Transverse colon (tissue), 4 donors: ENCODE data around the gene DDX4. TPM values are rescaled to one million over a fixed set of nuclear protein-coding genes. Genes with fewer than 3 reads are reported as not detected.
"Not testable (repeated sequence)": the region's sequence is repeated elsewhere in the genome, so short reads cannot be mapped to it uniquely, and the experiment has no call there.

Experiments
- DNase-seq: peaks from one replicate; pipeline ENCODE4 v3.0.0-alpha.2; 2019
- H3K27ac ChIP-seq, 4 donors: fragments of 200-600 bp; sonication (generic); 2 replicates each; pipeline ENCODE4 v1.5.1; 2016 to 2018; ENCODE audit warnings: inconsistent platforms in 4 of 4
- H3K27me3 ChIP-seq: fragments of 200-600 bp; sonication (generic); 2 replicates; pipeline ENCODE4 v1.5.1; 2017; ENCODE audit warnings: inconsistent platforms
- H3K36me3 ChIP-seq, 4 donors: fragments of 200-600 bp; sonication (generic); 2 replicates each; pipeline ENCODE4 v1.5.1; 2017 to 2019; ENCODE audit warnings: inconsistent platforms in 4 of 4
- H3K4me1 ChIP-seq, 4 donors: fragments of 200-600 bp; sonication (generic); 2 replicates each; pipeline ENCODE4 v1.5.1; 2017 to 2020; ENCODE audit warnings: inconsistent platforms in 4 of 4
- H3K4me3 ChIP-seq, 4 donors: fragments of 200-600 bp; sonication (generic); 1 replicate in 1 of 4; 2 replicates in 3 of 4; pipeline versions ENCODE4 v1.5.1 to v1.6.1; 2017 to 2019; ENCODE audit warnings: inconsistent platforms in 4 of 4
- H3K9me3 ChIP-seq, 2 donors: fragments of 200-600 bp; sonication (generic); 2 replicates each; pipeline ENCODE4 v1.5.1; 2017 to 2019; ENCODE audit warnings: inconsistent platforms in 2 of 2
- EP300 ChIP-seq: sonication (generic); formaldehyde crosslinking; IDR thresholded peaks from one replicate; pipeline ENCODE4 v1.6.1; 2017; ENCODE audit warnings: antibody characterized with exemption, low read depth
- POLR2A ChIP-seq: fragments of 450-650 bp; IDR thresholded peaks from one replicate; pipeline ENCODE4 v1.6.1; 2016; ENCODE audit warnings: antibody characterized with exemption, mild to moderate bottlenecking, moderate library complexity
- POLR2AphosphoS5 ChIP-seq, 3 donors: sonication (generic); formaldehyde crosslinking; IDR thresholded peaks; one replicate each; pipeline ENCODE4 v1.6.1; 2016; ENCODE audit warnings: antibody characterized with exemption in 3 of 3
- WGBS, 2 donors: methylation state at CpG; one replicate each; pipeline ENCODE4 v1.1.5; 2018; ENCODE audit warnings: low coverage in 1 of 2; 5-methylcytosine and 5-hydroxymethylcytosine counted together
- in situ Hi-C, 4 donors: fragments of 200-750 bp; cut with MboI; loops; one replicate each; pipeline versions ENCODE4 v1.15.0 to v1.15.1; 2017; ENCODE audit warnings: low sequenced_read_pairs in 3 of 4, low pct_ligation_motif_present in 1 of 4, low pct_unique_long_range_greater_than_20kb in 1 of 4
- intact Hi-C: fragments of 100-400 bp; cut with DNase I; formaldehyde crosslinking; loops from one replicate; pipeline ENCODE4 v1.15.1; 2023; ENCODE audit warnings: low total_unique reads
- total RNA-seq, 4 donors: library from RNA; depleted of rRNA; stranded (reverse); fragments of >200 nt; gene quantifications; one replicate each; pipeline ENCODE4 v1.1.0, GENCODE V29; 2016
- TF ChIP-seq, protein P1 (sequence below), 5 experiments: fragments of 200-600 bp in 3 of 5; fragments of 450-650 bp in 2 of 5; sonication (generic) in 3 of 5; IDR thresholded peaks; 1 replicate in 2 of 5; 2 replicates in 3 of 5; pipeline ENCODE4 v1.5.1; 2016 to 2017; ENCODE audit warnings: antibody characterized with exemption in 5 of 5, inconsistent platforms in 3 of 5, mild to moderate bottlenecking in 2 of 5, moderate library complexity in 1 of 5

The DDX4 gene
- total RNA-seq, 4 donors from 2014 or later, result not detected

DNA sequence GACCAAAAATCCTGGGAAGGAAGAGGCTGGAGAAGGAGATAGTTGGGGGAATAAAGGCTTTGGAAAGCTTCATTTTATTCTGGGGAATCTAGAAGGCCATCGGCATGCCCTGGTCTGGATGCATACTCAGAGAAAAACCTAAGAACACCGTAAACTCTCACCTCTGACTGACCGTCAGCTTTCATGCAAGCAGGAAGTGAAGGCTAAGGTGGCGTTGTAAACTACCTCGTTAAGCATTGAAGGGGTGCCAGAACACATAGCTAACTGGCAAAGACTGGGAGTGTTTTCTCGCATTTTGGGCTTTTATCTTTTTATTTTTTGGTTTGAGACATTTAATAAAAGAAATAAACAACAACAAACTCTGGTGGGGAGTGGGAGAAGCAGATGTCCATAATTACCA is 23.1 kb upstream of the DDX4 start:
- in situ Hi-C loops (loop anchor here in 1 of 4 donors (25.0 kb wide), 1 partner anchor 552 kb away; the partner anchor contains the start of genes CDC20B and GPX8), intact Hi-C loops (no loop called here)
- Histone ChIP-seq H3K9me3 (no peaks in the 10 kb centered on the region), H3K4me1 (peaks cover 7 to 18% (median 13%) of the 10 kb centered on the region in 4 donors), H3K36me3 (no peaks in the 10 kb centered on the region), H3K27me3 (no peaks in the 10 kb centered on the region), H3K4me3 (no peak overlapping the region), H3K27ac (peak overlapping the region in 3 of 4 donors; percentile 28 to 54 (median 40))
- TF ChIP-seq POLR2AphosphoS5 (IDR thresholded peaks at IDR 0.05), result no peak
- no peak for TF ChIP-seq EP300
- TF ChIP-seq, protein P1, sequence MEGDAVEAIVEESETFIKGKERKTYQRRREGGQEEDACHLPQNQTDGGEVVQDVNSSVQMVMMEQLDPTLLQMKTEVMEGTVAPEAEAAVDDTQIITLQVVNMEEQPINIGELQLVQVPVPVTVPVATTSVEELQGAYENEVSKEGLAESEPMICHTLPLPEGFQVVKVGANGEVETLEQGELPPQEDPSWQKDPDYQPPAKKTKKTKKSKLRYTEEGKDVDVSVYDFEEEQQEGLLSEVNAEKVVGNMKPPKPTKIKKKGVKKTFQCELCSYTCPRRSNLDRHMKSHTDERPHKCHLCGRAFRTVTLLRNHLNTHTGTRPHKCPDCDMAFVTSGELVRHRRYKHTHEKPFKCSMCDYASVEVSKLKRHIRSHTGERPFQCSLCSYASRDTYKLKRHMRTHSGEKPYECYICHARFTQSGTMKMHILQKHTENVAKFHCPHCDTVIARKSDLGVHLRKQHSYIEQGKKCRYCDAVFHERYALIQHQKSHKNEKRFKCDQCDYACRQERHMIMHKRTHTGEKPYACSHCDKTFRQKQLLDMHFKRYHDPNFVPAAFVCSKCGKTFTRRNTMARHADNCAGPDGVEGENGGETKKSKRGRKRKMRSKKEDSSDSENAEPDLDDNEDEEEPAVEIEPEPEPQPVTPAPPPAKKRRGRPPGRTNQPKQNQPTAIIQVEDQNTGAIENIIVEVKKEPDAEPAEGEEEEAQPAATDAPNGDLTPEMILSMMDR (IDR thresholded peaks at IDR 0.05), result no peak
- TF ChIP-seq POLR2A, result no peak
- DNase-seq, result no peak
- 45 to 69% methylated on average over 6 of the region's 6 CpGs for WGBS, 2 donors

DNA sequence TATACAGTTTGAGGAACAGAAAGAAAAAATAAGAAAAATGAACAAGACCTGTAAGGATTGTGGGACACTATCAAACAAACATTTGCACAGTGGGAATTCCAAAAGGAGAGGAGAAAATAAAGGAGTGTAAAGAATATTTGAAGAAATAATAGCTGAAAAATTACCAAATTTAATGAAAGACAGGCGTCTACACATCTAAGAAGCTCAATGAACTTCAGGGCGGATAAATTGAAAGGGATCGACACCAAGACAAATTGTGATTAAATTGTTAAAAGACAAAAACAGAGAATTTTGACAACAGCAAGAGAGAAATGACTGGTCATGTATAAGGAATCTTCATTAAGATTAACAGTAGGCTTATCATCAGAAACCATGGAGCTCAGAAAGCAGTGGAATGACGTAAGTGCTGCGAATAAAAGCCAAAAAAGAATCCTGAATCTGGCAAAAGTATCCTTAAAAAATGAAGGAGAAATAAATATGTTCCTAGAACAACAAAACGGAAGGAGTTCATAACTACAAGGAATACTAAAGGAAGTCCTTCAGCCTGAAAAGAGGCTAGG is 22.3 kb upstream of the DDX4 start:
- TF ChIP-seq POLR2AphosphoS5 (IDR thresholded peaks at IDR 0.05) (no peak), POLR2A (no peak), EP300 (no peak)
- TF ChIP-seq, protein P1 (IDR thresholded peaks at IDR 0.05), result no peak
- in situ Hi-C loops, result loop anchor here in 1 of 4 donors (25.0 kb wide), 1 partner anchor 553 kb away; the partner anchor contains the start of genes CDC20B and GPX8

DNA sequence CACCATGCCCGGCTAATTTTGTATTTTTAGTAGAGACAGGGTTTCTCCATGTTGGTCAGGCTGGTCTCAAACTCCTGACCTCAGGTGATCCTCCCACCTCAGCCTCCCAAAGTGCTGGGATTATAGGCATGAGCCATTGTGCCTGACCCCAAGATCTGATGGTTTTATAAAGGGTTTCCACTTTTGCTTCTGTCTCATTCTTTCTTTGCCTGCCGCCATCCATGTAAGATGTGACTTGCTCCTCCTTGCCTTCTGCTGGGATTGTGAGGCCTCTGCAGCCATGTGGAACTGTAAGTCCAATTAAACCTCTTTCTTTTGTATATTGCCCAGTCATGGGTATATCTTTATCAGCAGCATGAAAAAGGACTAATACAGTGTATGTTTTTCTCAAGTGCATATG is 18.8 kb upstream of the DDX4 start:
- H3K36me3 ChIP-seq, H3K9me3 ChIP-seq, DNase-seq, H3K27ac ChIP-seq, H3K27me3 ChIP-seq, H3K4me3 ChIP-seq, intact Hi-C loops, H3K4me1 ChIP-seq: not testable (repeated sequence)
- WGBS, 2 donors, result 80 to 100% methylated on average over 1 to 2 of the region's 2 CpGs
- in situ Hi-C loops, result loop anchor here in 1 of 4 donors (25.0 kb wide), 1 partner anchor 557 kb away; the partner anchor contains the start of genes CDC20B and GPX8

More for the DNA sequence above, 22.3 kb upstream of the DDX4 start:
- H3K27me3 ChIP-seq, result no peaks in the 10 kb centered on the region
- H3K27ac ChIP-seq, result no peak overlapping the region
- H3K4me3 ChIP-seq, result no peak overlapping the region
- no peaks in the 10 kb centered on the region for H3K9me3 ChIP-seq
- no peaks in the 10 kb centered on the region for H3K36me3 ChIP-seq
- intact Hi-C loops, result no loop called here
- DNase-seq, result no peak
- WGBS, 2 donors, result 86 to 94% methylated on average over 6 of the region's 6 CpGs
- peaks cover 7 to 17% (median 13%) of the 10 kb centered on the region in 4 donors for H3K4me1 ChIP-seq

DNA sequence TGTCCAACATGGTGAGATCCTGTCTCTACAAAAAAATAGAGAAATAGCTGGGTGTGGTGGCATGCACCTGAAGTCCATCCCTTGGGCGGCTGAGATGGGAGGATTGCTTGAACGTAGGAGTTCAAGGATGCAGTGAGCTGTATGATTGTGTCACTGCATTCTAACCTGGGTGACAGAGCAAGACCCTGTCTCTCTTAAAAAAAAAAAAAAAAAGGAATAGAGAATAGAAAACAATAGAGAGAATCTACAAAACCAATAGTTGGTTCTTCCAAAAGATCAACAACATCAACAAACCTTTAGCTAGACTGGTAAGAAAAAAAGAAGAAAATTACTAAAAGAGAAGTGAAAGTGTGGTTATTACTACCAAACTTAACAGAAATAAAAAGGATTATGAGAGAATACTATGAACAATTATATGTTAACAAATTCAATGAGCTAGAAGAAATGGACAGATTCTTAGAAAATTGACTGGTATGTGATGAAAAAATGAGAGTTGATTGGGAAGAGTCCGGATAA is 17.6 kb upstream of the DDX4 start:
- in situ Hi-C loops (loop anchor here in 1 of 4 donors (25.0 kb wide), 1 partner anchor 558 kb away; the partner anchor contains the start of genes CDC20B and GPX8), intact Hi-C loops (no loop called here)
- TF ChIP-seq POLR2A (no peak), EP300 (no peak), POLR2AphosphoS5 (IDR thresholded peaks at IDR 0.05) (no peak)
- TF ChIP-seq, protein P1 (IDR thresholded peaks at IDR 0.05), result no peak
- 87 to 89% methylated on average over 3 of the region's 3 CpGs for WGBS, 2 donors
- Histone ChIP-seq H3K4me3 (no peak overlapping the region), H3K4me1 (no peaks in the 10 kb centered on the region), H3K9me3 (no peaks in the 10 kb centered on the region), H3K27ac (no peak overlapping the region), H3K36me3 (no peaks in the 10 kb centered on the region), H3K27me3 (peaks cover 4% of the 10 kb centered on the region)
- DNase-seq, result no peak
